Endodermal cell (in vitro differentiated cells): ENCODE data around the gene KRTAP3-1. TPM values are rescaled to one million over a fixed set of nuclear protein-coding genes. Genes with fewer than 3 reads are reported as not detected.

Source experiments
- DNase-seq: peaks from one replicate; pipeline ENCODE4 v3.0.0-alpha.2; 2017
- H3K27ac ChIP-seq: 2 replicates; pipeline ENCODE4 v1.5.1; 2013; ENCODE audit warnings: mild to moderate bottlenecking, low read depth, low read length, moderate library complexity
- H3K27me3 ChIP-seq: 2 replicates; pipeline ENCODE4 v1.6.1; 2013; ENCODE audit warnings: mild to moderate bottlenecking, low read length, moderate library complexity; ENCODE audit not compliant: insufficient read depth, control insufficient read depth, poor library complexity, severe bottlenecking
- H3K36me3 ChIP-seq: 2 replicates; pipeline ENCODE4 v1.7.0; 2013; ENCODE audit warnings: mild to moderate bottlenecking, low read length, moderate library complexity; ENCODE audit not compliant: control insufficient read depth, insufficient read depth
- H3K4me1 ChIP-seq: one replicate; pipeline ENCODE4 v1.7.0; 2013; ENCODE audit warnings: low read length; ENCODE audit not compliant: control insufficient read depth, insufficient read depth
- H3K4me3 ChIP-seq: 2 replicates; pipeline ENCODE4 v1.5.1; 2013; ENCODE audit warnings: mild to moderate bottlenecking, low read length, moderate library complexity
- H3K9ac ChIP-seq: 2 replicates; pipeline ENCODE4 v1.6.1; 2013; ENCODE audit warnings: mild to moderate bottlenecking, low read length, moderate library complexity; ENCODE audit not compliant: poor library complexity, severe bottlenecking; ENCODE audit errors: extremely low read depth
- H3K9me3 ChIP-seq: 2 replicates; pipeline ENCODE4 v1.6.1; 2013; ENCODE audit warnings: mild to moderate bottlenecking, low read length, moderate library complexity; ENCODE audit not compliant: control insufficient read depth
- H3K27ac Mint-ChIP-seq: 2 replicates; pipeline ENCODE4 v1.8.0; 2020; ENCODE audit warnings: mixed read lengths
- H3K27me3 Mint-ChIP-seq: 2 replicates; pipeline ENCODE4 v1.8.0; 2021; ENCODE audit warnings: mild to moderate bottlenecking, mixed read lengths; ENCODE audit not compliant: insufficient read depth
- H3K36me3 Mint-ChIP-seq: 2 replicates; pipeline ENCODE4 v1.8.0; 2020; ENCODE audit warnings: low read depth, mixed read lengths
- H3K4me1 Mint-ChIP-seq: 2 replicates; pipeline ENCODE4 v1.8.0; 2020; ENCODE audit warnings: mixed read lengths
- H3K4me3 Mint-ChIP-seq: 2 replicates; pipeline ENCODE4 v1.8.0; 2020; ENCODE audit warnings: mild to moderate bottlenecking, moderate library complexity, mixed read lengths
- H3K9me3 Mint-ChIP-seq: 2 replicates; pipeline ENCODE4 v1.8.0; 2020; ENCODE audit warnings: mild to moderate bottlenecking, mixed read lengths
- CTCF ChIP-seq: fragments of 200-600 bp; sonication (generic); conservative IDR thresholded peaks from 2 replicates; pipeline ENCODE4 v1.5.0; 2021; ENCODE audit warnings: antibody characterized with exemption, mild to moderate bottlenecking
- WGBS, 2 experiments: methylation state at CpG; one replicate each; pipeline versions ENCODE4 v1.1.5 to v1.1.7; 2013; ENCODE audit warnings: missing lambda C conversion rate in 2 of 2, mixed read lengths in 1 of 2; ENCODE audit not compliant: insufficient coverage in 1 of 2, insufficient read length in 1 of 2; 5-methylcytosine and 5-hydroxymethylcytosine counted together
- total RNA-seq, 2 donors: library from RNA; stranded (reverse); fragmentation: NEBNext Ultra II Directional in 1 of 2; extraction: Animal tissue kit (Norgen Biotek cat#: 25700) in 1 of 2; gene quantifications; 2 replicates in 1 of 2; 3 replicates in 1 of 2; pipeline ENCODE4 v1.2.1, GENCODE V29; 2021

KRTAP3-1 gene
- total RNA-seq, 2 donors from 2014 or later = not detected

GRCh38 chr17:40974366-40974765 lies 34.6 kb downstream of the KRTAP3-1 start:
- peaks cover 4% of the 10 kb centered on the region for H3K9me3 Mint-ChIP-seq
- no peak for DNase-seq
- H3K27ac ChIP-seq = no peak overlapping the region
- 96% methylated on average over 3 of the region's 3 CpGs; no CpG with 5 or more reads in 1 of the 2 experiments for WGBS, 2 experiments
- peaks cover 10% of the 10 kb centered on the region for H3K27me3 ChIP-seq
- no peak overlapping the region for H3K9ac ChIP-seq
- no peaks in the 10 kb centered on the region for H3K4me1 Mint-ChIP-seq
- H3K9me3 ChIP-seq = no peaks in the 10 kb centered on the region
- no peaks in the 10 kb centered on the region for H3K36me3 ChIP-seq
- H3K4me1 ChIP-seq = no peaks in the 10 kb centered on the region
- no peak for TF ChIP-seq CTCF
- H3K27me3 Mint-ChIP-seq = peaks cover 3% of the 10 kb centered on the region
- H3K4me3 Mint-ChIP-seq = no peak overlapping the region
- H3K4me3 ChIP-seq = no peak overlapping the region
- H3K27ac Mint-ChIP-seq = no peak overlapping the region
- no peaks in the 10 kb centered on the region for H3K36me3 Mint-ChIP-seq

GRCh38 chr17:40967582-40967981 lies 41.3 kb downstream of the KRTAP3-1 start:
- DNase-seq = no peak
- Mint-ChIP-seq H3K27ac (no peak overlapping the region), H3K4me1 (no peaks in the 10 kb centered on the region), H3K9me3 (peaks cover 6% of the 10 kb centered on the region), H3K27me3 (peaks cover 6% of the 10 kb centered on the region), H3K4me3 (no peak overlapping the region), H3K36me3 (no peaks in the 10 kb centered on the region)
- no peak overlapping the region for H3K9ac ChIP-seq
- no peak overlapping the region for H3K27ac ChIP-seq
- H3K4me1 ChIP-seq = no peaks in the 10 kb centered on the region
- H3K27me3 ChIP-seq = no peaks in the 10 kb centered on the region
- TF ChIP-seq CTCF = no peak
- no peaks in the 10 kb centered on the region for H3K36me3 ChIP-seq
- H3K9me3 ChIP-seq = no peaks in the 10 kb centered on the region
- WGBS, 2 experiments = no CpG with 5 or more reads among the region's 1 CpG
- H3K4me3 ChIP-seq = no peak overlapping the region

- no peak for DNase-seq
- no peaks in the 10 kb centered on the region for H3K4me1 ChIP-seq
- no peaks in the 10 kb centered on the region for H3K9me3 ChIP-seq
- no peak within 1 kb of the TSS for H3K27ac ChIP-seq
- Mint-ChIP-seq H3K9me3 (peaks cover 6% of the 10 kb centered on the region), H3K4me1 (no peaks in the 10 kb centered on the region), H3K27ac (no peak within 1 kb of the TSS), H3K27me3 (peaks cover 4% of the 10 kb centered on the region), H3K4me3 (no peak within 1 kb of the TSS), H3K36me3 (no peaks in the 10 kb centered on the region)
- no peaks in the 10 kb centered on the region for H3K36me3 ChIP-seq
- H3K9ac ChIP-seq = no peak within 1 kb of the TSS
- H3K27me3 ChIP-seq = no peaks in the 10 kb centered on the region
- no peak within 1 kb of the TSS for H3K4me3 ChIP-seq
- TF ChIP-seq CTCF = no peak
- WGBS, 2 experiments = 40% methylated on average over 1 of the region's 1 CpG; no CpG with 5 or more reads in 1 of the 2 experiments
These were observed 42.1 kb downstream of the KRTAP3-1 start, which contains the start of gene KRT39 for GRCh38 chr17:40966848-40967247. Gene KRT39, minus strand, starts transcription at chr17:40966948. Its CDS starts 92 bp downstream, at chr17:40966856.
